Fibroblast of lung (primary cell): ENCODE data around the gene PATJ.

Source experiments
- EZH2 ChIP-seq: IDR thresholded peaks from 2 replicates; pipeline ENCODE4 v1.5.1; 2012; ENCODE audit warnings: low read length, control low read depth, mild to moderate bottlenecking; ENCODE audit errors: missing control alignments
- TF ChIP-seq, protein P1 (sequence below), 2 donors: IDR thresholded peaks in 1 of 2; conservative IDR thresholded peaks in 1 of 2; 1 replicate in 1 of 2; 2 replicates in 1 of 2; pipeline ENCODE4 v1.5.1; 2011 to 2012; ENCODE audit warnings: low read length in 2 of 2, control low read depth in 1 of 2, inconsistent platforms in 1 of 2, low read depth in 1 of 2, mild to moderate bottlenecking in 1 of 2

GRCh38 chr1:62176597-62177312, 434.5 kb downstream of the PATJ start:
- TF ChIP-seq, protein P1, sequence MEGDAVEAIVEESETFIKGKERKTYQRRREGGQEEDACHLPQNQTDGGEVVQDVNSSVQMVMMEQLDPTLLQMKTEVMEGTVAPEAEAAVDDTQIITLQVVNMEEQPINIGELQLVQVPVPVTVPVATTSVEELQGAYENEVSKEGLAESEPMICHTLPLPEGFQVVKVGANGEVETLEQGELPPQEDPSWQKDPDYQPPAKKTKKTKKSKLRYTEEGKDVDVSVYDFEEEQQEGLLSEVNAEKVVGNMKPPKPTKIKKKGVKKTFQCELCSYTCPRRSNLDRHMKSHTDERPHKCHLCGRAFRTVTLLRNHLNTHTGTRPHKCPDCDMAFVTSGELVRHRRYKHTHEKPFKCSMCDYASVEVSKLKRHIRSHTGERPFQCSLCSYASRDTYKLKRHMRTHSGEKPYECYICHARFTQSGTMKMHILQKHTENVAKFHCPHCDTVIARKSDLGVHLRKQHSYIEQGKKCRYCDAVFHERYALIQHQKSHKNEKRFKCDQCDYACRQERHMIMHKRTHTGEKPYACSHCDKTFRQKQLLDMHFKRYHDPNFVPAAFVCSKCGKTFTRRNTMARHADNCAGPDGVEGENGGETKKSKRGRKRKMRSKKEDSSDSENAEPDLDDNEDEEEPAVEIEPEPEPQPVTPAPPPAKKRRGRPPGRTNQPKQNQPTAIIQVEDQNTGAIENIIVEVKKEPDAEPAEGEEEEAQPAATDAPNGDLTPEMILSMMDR (conservative IDR thresholded peaks at IDR 0.05 in 1 of 2, IDR thresholded peaks at IDR 0.05 in 1 of 2; ENCODE audit: low read depth in 1 of 2, low read length in 2 of 2) = no peak
- no peak for TF ChIP-seq EZH2
